ENCODE data around the gene BTG3. TPM values are rescaled to one million over a fixed set of nuclear protein-coding genes. Genes with fewer than 3 reads are reported as not detected.

Gene BTG3, protein sequence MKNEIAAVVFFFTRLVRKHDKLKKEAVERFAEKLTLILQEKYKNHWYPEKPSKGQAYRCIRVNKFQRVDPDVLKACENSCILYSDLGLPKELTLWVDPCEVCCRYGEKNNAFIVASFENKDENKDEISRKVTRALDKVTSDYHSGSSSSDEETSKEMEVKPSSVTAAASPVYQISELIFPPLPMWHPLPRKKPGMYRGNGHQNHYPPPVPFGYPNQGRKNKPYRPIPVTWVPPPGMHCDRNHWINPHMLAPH
- 29.2 and 29.8 TPM in 2 replicates for total RNA-seq

DNA sequence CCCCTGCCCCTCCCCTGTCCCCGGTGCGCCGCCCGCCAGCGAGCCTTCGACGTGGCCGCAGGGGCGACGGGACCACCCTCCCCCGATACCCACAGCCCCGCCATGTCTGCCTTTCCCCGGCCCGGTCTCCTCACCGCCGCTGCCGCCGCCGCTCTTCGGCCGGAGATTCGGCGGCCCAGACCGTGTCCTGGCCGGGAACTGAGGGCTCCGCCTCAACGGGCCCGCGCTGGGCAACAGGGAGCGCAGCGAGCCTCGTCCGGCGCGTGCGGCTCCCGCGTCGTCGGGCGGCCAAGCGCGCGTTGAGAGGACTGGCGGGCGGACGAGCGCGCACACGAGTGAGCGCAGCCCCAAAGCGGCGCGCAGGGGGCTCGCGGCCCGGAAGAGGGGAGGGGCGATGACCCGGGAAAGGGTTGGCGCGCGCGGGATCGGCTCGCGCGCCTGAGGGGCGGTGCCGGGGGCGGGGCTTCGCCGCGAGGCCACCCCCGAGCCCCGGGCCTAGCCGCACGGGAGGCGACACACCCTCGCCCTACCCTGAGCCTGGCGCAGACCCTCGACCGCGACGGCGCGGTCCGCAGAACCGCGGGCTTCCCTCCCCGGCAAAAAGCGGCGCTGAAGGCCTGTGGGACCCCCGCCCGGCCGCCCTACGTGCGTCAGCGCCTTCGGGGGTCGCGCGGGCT, at the start of gene BTG3:
Gene BTG3 (minus strand): TSS at position 337 of the 677 bp plus-strand sequence. CDS start 3,757 bp downstream, outside the sequence.

Other genes starting within 250 kb of the BTG3 start
- 26.6 and 54.3 TPM in 2 replicates for gene CXADR, start 99.9 kb downstream of the BTG3 start, total RNA-seq
- 2.6 and 4.4 TPM in 2 replicates for gene C21orf91, start 206.5 kb upstream of the BTG3 start, total RNA-seq

Measured in epithelial cell of umbilical artery (primary cell).